ENCODE measurements around the gene ENOX1. TPM values are rescaled to one million over a fixed set of nuclear protein-coding genes. Genes with fewer than 3 reads are reported as not detected.

ENOX1 gene
- total RNA-seq, 4 donors from 2014 or later = 2.2 to 8.9 (median 6.2) TPM

GRCh38 chr13:43326100-43326499, 460.7 kb downstream of the ENOX1 start:
- ATAC-seq (ENCODE audit: low FRiP score) (no peak), DNase-seq (ENCODE audit: low spot score) (no peak)
- no peak for TF ChIP-seq CTCF (IDR thresholded peaks at IDR 0.05)

- ATAC-seq (ENCODE audit: low FRiP score) = no peak
- no peak for TF ChIP-seq CTCF (IDR thresholded peaks at IDR 0.05)
- DNase-seq (ENCODE audit: low spot score) = no peak
These were observed 461.1 kb downstream of the ENOX1 start for GRCh38 chr13:43325636-43326035.

GRCh38 chr13:43324129-43324528, 462.6 kb downstream of the ENOX1 start:
- TF ChIP-seq CTCF (IDR thresholded peaks at IDR 0.05) = no peak
- DNase-seq (ENCODE audit: low spot score) (no peak), ATAC-seq (ENCODE audit: low FRiP score) (no peak)

GRCh38 chr13:43319617-43320444, 466.9 kb downstream of the ENOX1 start:
- DNase-seq (ENCODE audit: low spot score) (no peak), ATAC-seq (ENCODE audit: low FRiP score) (no peak)
- no peak for TF ChIP-seq CTCF (IDR thresholded peaks at IDR 0.05)

- TF ChIP-seq CTCF (IDR thresholded peaks at IDR 0.05) = no peak
- ATAC-seq (ENCODE audit: low FRiP score) (peak; percentile 62), DNase-seq (ENCODE audit: low spot score) (no peak)
These were observed 469.8 kb downstream of the ENOX1 start for GRCh38 chr13:43316946-43317353.

GRCh38 chr13:43316281-43316680, 470.5 kb downstream of the ENOX1 start:
- DNase-seq (ENCODE audit: low spot score) (no peak), ATAC-seq (ENCODE audit: low FRiP score) (no peak)
- TF ChIP-seq CTCF (IDR thresholded peaks at IDR 0.05) = no peak

- DNase-seq (ENCODE audit: low spot score) (no peak), ATAC-seq (ENCODE audit: low FRiP score) (no peak)
- TF ChIP-seq CTCF (IDR thresholded peaks at IDR 0.05) = no peak
These were observed 471.2 kb downstream of the ENOX1 start for GRCh38 chr13:43315522-43315921.

Data from omental fat pad (tissue), 4 donors.